HCT116 (cell line): ENCODE results near the gene PDE4B. TPM values are rescaled to one million over a fixed set of nuclear protein-coding genes. Genes with fewer than 3 reads are reported as not detected.

ENCODE experiments used
- ATAC-seq: fragments of 200-7000 bp; cut with Tn5 transposase; 2 replicates; pipeline ENCODE4 v1.9.1; 2020; ENCODE audit warnings: mild to moderate bottlenecking, moderate library complexity
- BruUV-seq: library from RNA; stranded (reverse); fragments of 400-500 nt; replicated peaks from 2 replicates; lab custom pipeline; 2021; lab: Mats Ljungman, UMichigan
- CTCF ChIA-PET: fragments of 300-600 bp; sonication (Branson Sonifier 250); formaldehyde crosslinking; loops from one replicate; lab custom pipeline; 2021; ENCODE audit warnings: antibody characterized with exemption; lab: Charles Lee
- POLR2A ChIA-PET: fragments of 300-600, 350-600 bp; sonication (Branson Sonifier 250); formaldehyde crosslinking; loops from one replicate; lab custom pipeline; 2021; ENCODE audit warnings: antibody characterized with exemption; lab: Charles Lee
- RAD21 ChIA-PET, 2 experiments: fragments of 300-600 bp; sonication (Branson Sonifier 250); formaldehyde crosslinking; loops; one replicate each; lab custom pipeline; 2023; ENCODE audit warnings: low total read pairs in 2 of 2; ENCODE audit not compliant: uncharacterized antibody in 2 of 2, unreplicated experiment in 2 of 2, low non-redundant PET in 1 of 2; lab: Charles Lee
- DNase-seq: peaks from one replicate; pipeline ENCODE4 v3.0.0-alpha.2; 2010; ENCODE audit warnings: low read depth, low spot score
- H2AFZ ChIP-seq: fragments of 200-600 bp; shearing (Covaris generic), sonication (generic); 2 replicates; pipeline ENCODE4 v1.6.1; 2017; ENCODE audit warnings: low read depth, mixed run types, mixed read lengths, antibody characterized with exemption, low read length; ENCODE audit not compliant: poor library complexity, severe bottlenecking
- H3K27ac ChIP-seq: 2 replicates; pipeline ENCODE4 v1.5.1; 2012; ENCODE audit warnings: low read depth, low read length
- H3K27me3 ChIP-seq: fragments of 200-600 bp; sonication (generic); 2 replicates; pipeline ENCODE4 v1.6.1; 2016; ENCODE audit warnings: mixed run types, low read length, mixed read lengths; ENCODE audit not compliant: insufficient read depth
- H3K36me3 ChIP-seq, 2 experiments: fragments of 200-500 bp in 1 of 2; fragments of 200-600 bp in 1 of 2; sonication (Bioruptor generic) in 1 of 2; sonication (generic) in 1 of 2; 2 replicates each; pipeline versions ENCODE4 v1.5.1 to v1.6.1; 2014 to 2016; ENCODE audit warnings: low read length in 2 of 2, inconsistent platforms in 1 of 2, mixed read lengths in 1 of 2, mixed run types in 1 of 2; ENCODE audit not compliant: insufficient read depth in 2 of 2, control insufficient read depth in 1 of 2
- H3K4me1 ChIP-seq, 2 experiments: fragments of 200-600 bp in 1 of 2; sonication (generic) in 1 of 2; 2 replicates each; pipeline versions ENCODE4 v1.5.1 to v1.6.1; 2012 to 2017; ENCODE audit warnings: low read length in 2 of 2, inconsistent platforms in 1 of 2, mild to moderate bottlenecking in 1 of 2, mixed read lengths in 1 of 2, mixed run types in 1 of 2, moderate library complexity in 1 of 2; ENCODE audit not compliant: insufficient read depth in 2 of 2, control insufficient read depth in 1 of 2
- H3K4me2 ChIP-seq: fragments of 200-600 bp; sonication (generic); 2 replicates; pipeline ENCODE4 v1.6.1; 2017; ENCODE audit warnings: mixed run types, low read length, mixed read lengths
- H3K4me3 ChIP-seq, 2 experiments: fragments of 200-600 bp in 1 of 2; sonication (generic) in 1 of 2; replicated peaks in 1 of 2; 2 replicates each; pipeline ENCODE4 v1.5.1; 2011 to 2016; ENCODE audit warnings: low read length in 2 of 2, control low read depth in 1 of 2, low read depth in 1 of 2, mild to moderate bottlenecking in 1 of 2, mixed read lengths in 1 of 2, mixed run types in 1 of 2
- H3K79me2 ChIP-seq: fragments of 200-600 bp; sonication (generic); 2 replicates; pipeline ENCODE4 v1.6.1; 2017; ENCODE audit warnings: mild to moderate bottlenecking, mixed run types, low read length, moderate library complexity, mixed read lengths; ENCODE audit not compliant: insufficient read depth
- H3K9ac ChIP-seq: fragments of 200-600 bp; sonication (generic); 2 replicates; pipeline ENCODE4 v1.6.1; 2016; ENCODE audit warnings: low read length, mixed read lengths
- H3K9me2 ChIP-seq: fragments of 200-600 bp; sonication (generic), shearing (Covaris generic); 2 replicates; pipeline ENCODE4 v1.6.1; 2017; ENCODE audit warnings: mixed run types, mild to moderate bottlenecking, moderate library complexity; ENCODE audit not compliant: insufficient read depth
- H3K9me3 ChIP-seq, 2 experiments: fragments of 200-500 bp in 1 of 2; fragments of 200-600 bp in 1 of 2; sonication (Bioruptor generic) in 1 of 2; sonication (generic) in 1 of 2; 2 replicates each; pipeline ENCODE4 v1.6.1; 2014 to 2017; ENCODE audit warnings: low read length in 2 of 2, mixed read lengths in 2 of 2, inconsistent platforms in 1 of 2, low read depth in 1 of 2, mild to moderate bottlenecking in 1 of 2, mixed run types in 1 of 2, moderate library complexity in 1 of 2; ENCODE audit not compliant: control insufficient read depth in 1 of 2, insufficient read depth in 1 of 2
- H4K20me1 ChIP-seq: fragments of 200-600 bp; sonication (generic), shearing (Covaris generic); 2 replicates; pipeline ENCODE4 v1.6.1; 2017; ENCODE audit warnings: mixed run types, mild to moderate bottlenecking, moderate library complexity; ENCODE audit not compliant: insufficient read depth
- ATF3 ChIP-seq: IDR thresholded peaks from 2 replicates; pipeline ENCODE4 v1.6.1; 2012
- CBX3 ChIP-seq: IDR thresholded peaks from 2 replicates; pipeline ENCODE4 v1.6.1; 2012; ENCODE audit warnings: low read depth
- CEBPB ChIP-seq: IDR thresholded peaks from 2 replicates; pipeline ENCODE4 v1.6.1; 2012; ENCODE audit warnings: low read depth
- ELF1 ChIP-seq: IDR thresholded peaks from 2 replicates; pipeline ENCODE4 v1.6.1; 2012; ENCODE audit warnings: low read depth, borderline replicate concordance
- EZH2 ChIP-seq: fragments of 200-600 bp; sonication (generic); IDR thresholded peaks from 2 replicates; pipeline ENCODE4 v1.6.1; 2017; ENCODE audit warnings: antibody characterized with exemption, mixed run types
- EZH2phosphoT487 ChIP-seq: fragments of 200-600 bp; IDR thresholded peaks from 2 replicates; pipeline ENCODE4 v1.6.1; 2018; ENCODE audit warnings: antibody characterized with exemption, borderline replicate concordance
- FOSL1 ChIP-seq: IDR thresholded peaks from 2 replicates; pipeline ENCODE4 v1.6.1; 2012; ENCODE audit warnings: low read depth
- JUND ChIP-seq: IDR thresholded peaks from 2 replicates; pipeline ENCODE4 v1.6.1; 2012
- POLR2AphosphoS5 ChIP-seq: IDR thresholded peaks from 2 replicates; pipeline ENCODE4 v1.6.1; 2011; ENCODE audit warnings: mild to moderate bottlenecking, low read depth, low read length, moderate library complexity
- RAD21 ChIP-seq: IDR thresholded peaks from 2 replicates; pipeline ENCODE4 v1.6.1; 2012; ENCODE audit warnings: low read depth, mild to moderate bottlenecking
- SP1 ChIP-seq: IDR thresholded peaks from 2 replicates; pipeline ENCODE4 v1.6.1; 2012; ENCODE audit warnings: low read depth
- TCF7L2 ChIP-seq: IDR thresholded peaks from 2 replicates; pipeline ENCODE4 v1.7.0; 2011; ENCODE audit warnings: borderline replicate concordance, inconsistent platforms; ENCODE audit not compliant: insufficient read depth, insufficient read length; ENCODE audit errors: extremely low read depth
- YY1 ChIP-seq: IDR thresholded peaks from 2 replicates; pipeline ENCODE4 v1.6.1; 2011; ENCODE audit warnings: low read length, low read depth, moderate library complexity, mild to moderate bottlenecking; ENCODE audit not compliant: insufficient replicate concordance; ENCODE audit errors: extremely low read depth
- ZNF274 ChIP-seq: fragments of 200-500 bp; sonication (Bioruptor generic); IDR thresholded peaks from 2 replicates; pipeline ENCODE4 v1.6.1; 2014; ENCODE audit warnings: mild to moderate bottlenecking, low read depth, low read length, inconsistent platforms
- intact Hi-C: fragments of 100-400 bp; cut with micrococcal nuclease; formaldehyde crosslinking; loops from 2 replicates; pipeline ENCODE4 v1.10.0; 2022
- total RNA-seq: library from RNA; stranded (reverse); gene quantifications from one replicate; pipeline ENCODE4 v1.2.1, GENCODE V29; 2021; ENCODE audit not compliant: unreplicated experiment
- TF ChIP-seq, protein P1 (sequence below): IDR thresholded peaks from 2 replicates; pipeline ENCODE4 v1.6.1; 2012; ENCODE audit warnings: low read depth
- TF ChIP-seq, protein P2 (sequence below): IDR thresholded peaks from 2 replicates; pipeline ENCODE4 v1.6.1; 2011; ENCODE audit warnings: mild to moderate bottlenecking, low read length, moderate library complexity; ENCODE audit not compliant: insufficient replicate concordance; ENCODE audit errors: extremely low read depth

PDE4B gene
- total RNA-seq, 1 experiment from 2014 or later = 76.9 TPM

DNA sequence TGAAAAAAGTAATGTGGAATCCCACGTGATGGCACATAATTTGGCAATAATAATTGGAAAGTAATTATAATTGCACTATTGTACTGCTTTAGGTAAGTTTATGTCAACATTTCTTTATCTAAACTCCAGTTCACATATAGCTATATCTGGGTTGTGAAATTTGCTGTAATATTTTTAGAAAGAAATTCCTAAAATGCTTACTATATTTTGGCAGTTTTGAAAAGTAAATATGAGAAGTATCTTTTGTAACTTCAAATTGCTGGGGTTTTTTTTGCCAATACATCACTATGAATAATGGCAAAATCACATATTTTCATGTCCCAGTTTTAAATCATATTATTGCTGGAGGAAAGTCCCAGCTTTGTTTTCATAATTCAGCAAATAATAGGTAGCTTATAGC, 197.5 kb downstream of the PDE4B start (continued):
- TF ChIP-seq, protein P1, sequence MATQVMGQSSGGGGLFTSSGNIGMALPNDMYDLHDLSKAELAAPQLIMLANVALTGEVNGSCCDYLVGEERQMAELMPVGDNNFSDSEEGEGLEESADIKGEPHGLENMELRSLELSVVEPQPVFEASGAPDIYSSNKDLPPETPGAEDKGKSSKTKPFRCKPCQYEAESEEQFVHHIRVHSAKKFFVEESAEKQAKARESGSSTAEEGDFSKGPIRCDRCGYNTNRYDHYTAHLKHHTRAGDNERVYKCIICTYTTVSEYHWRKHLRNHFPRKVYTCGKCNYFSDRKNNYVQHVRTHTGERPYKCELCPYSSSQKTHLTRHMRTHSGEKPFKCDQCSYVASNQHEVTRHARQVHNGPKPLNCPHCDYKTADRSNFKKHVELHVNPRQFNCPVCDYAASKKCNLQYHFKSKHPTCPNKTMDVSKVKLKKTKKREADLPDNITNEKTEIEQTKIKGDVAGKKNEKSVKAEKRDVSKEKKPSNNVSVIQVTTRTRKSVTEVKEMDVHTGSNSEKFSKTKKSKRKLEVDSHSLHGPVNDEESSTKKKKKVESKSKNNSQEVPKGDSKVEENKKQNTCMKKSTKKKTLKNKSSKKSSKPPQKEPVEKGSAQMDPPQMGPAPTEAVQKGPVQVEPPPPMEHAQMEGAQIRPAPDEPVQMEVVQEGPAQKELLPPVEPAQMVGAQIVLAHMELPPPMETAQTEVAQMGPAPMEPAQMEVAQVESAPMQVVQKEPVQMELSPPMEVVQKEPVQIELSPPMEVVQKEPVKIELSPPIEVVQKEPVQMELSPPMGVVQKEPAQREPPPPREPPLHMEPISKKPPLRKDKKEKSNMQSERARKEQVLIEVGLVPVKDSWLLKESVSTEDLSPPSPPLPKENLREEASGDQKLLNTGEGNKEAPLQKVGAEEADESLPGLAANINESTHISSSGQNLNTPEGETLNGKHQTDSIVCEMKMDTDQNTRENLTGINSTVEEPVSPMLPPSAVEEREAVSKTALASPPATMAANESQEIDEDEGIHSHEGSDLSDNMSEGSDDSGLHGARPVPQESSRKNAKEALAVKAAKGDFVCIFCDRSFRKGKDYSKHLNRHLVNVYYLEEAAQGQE = no peak
- TF ChIP-seq YY1 (no peak), JUND (no peak)

DNA sequence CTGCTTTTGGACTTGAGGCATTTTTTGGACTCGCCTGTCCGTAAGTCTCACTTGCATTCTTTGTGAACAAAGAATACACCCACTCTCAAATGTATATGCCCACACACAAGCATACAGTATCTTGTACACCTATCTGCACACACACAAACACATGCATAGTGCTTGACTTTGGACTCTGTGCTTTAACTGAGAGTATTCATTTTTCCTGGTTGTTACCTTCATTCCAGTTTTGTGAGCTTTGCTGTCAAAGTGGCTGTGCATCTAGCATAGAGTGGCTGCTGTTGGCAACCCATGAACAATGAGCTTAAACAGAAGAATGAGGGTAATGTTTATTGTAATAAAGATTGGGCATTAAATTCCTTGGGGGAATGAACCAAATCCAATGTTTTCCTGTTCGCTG, 199.0 kb downstream of the PDE4B start:
- no peaks in the 10 kb centered on the region for H3K36me3 ChIP-seq
- H3K9me3 ChIP-seq = no peaks in the 10 kb centered on the region
- ATAC-seq (no peak), DNase-seq (no peak)
- no peaks in the 10 kb centered on the region for H3K79me2 ChIP-seq
- intact Hi-C loops = no loop called here
- H2AFZ ChIP-seq = no peak overlapping the region
- ChIA-PET POLR2A (no interaction called here), CTCF (no interaction called here), RAD21 (no interaction called here)
- H3K27ac ChIP-seq = no peak overlapping the region
- no peaks in the 10 kb centered on the region for H3K27me3 ChIP-seq
- no peak overlapping the region for H3K9ac ChIP-seq
- no TSS peak for BruUV-seq
- no peaks in the 10 kb centered on the region for H3K9me2 ChIP-seq
- no peak overlapping the region for H3K4me3 ChIP-seq
- no peaks in the 10 kb centered on the region for H4K20me1 ChIP-seq
- H3K4me2 ChIP-seq = no peak overlapping the region
- H3K4me1 ChIP-seq = no peaks in the 10 kb centered on the region
- TF ChIP-seq, protein P1 = no peak
- TF ChIP-seq RAD21 = no peak
- no peak for TF ChIP-seq CEBPB
- no peak for TF ChIP-seq FOSL1
- no peak for TF ChIP-seq ZNF274
- TF ChIP-seq SP1 = no peak
- TF ChIP-seq, protein P2, sequence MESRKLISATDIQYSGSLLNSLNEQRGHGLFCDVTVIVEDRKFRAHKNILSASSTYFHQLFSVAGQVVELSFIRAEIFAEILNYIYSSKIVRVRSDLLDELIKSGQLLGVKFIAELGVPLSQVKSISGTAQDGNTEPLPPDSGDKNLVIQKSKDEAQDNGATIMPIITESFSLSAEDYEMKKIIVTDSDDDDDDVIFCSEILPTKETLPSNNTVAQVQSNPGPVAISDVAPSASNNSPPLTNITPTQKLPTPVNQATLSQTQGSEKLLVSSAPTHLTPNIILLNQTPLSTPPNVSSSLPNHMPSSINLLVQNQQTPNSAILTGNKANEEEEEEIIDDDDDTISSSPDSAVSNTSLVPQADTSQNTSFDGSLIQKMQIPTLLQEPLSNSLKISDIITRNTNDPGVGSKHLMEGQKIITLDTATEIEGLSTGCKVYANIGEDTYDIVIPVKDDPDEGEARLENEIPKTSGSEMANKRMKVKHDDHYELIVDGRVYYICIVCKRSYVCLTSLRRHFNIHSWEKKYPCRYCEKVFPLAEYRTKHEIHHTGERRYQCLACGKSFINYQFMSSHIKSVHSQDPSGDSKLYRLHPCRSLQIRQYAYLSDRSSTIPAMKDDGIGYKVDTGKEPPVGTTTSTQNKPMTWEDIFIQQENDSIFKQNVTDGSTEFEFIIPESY = no peak
- no peak for TF ChIP-seq ELF1
- TF ChIP-seq EZH2 = no peak
- TF ChIP-seq YY1 = no peak
- TF ChIP-seq EZH2phosphoT487 = no peak
- no peak for TF ChIP-seq TCF7L2
- TF ChIP-seq ATF3 = no peak
- no peak for TF ChIP-seq POLR2AphosphoS5
- TF ChIP-seq CBX3 = no peak
